IMR-90 (cell line): ENCODE data around the gene CCDC141. TPM values are rescaled to one million over a fixed set of nuclear protein-coding genes. Genes with fewer than 3 reads are reported as not detected.

Experiments used
- ATAC-seq: fragments of 200-7000 bp; cut with Tn5 transposase; 2 replicates; pipeline ENCODE4 v1.9.1; 2020; ENCODE audit warnings: low read depth, mild to moderate bottlenecking, moderate library complexity
- BruUV-seq: library from RNA; stranded (reverse); fragments of 400-500 nt; replicated peaks from 2 replicates; lab custom pipeline; 2021; lab: Mats Ljungman, UMichigan
- CTCF ChIA-PET: fragments of 300-600 bp; formaldehyde crosslinking; extraction: SDS; loops from one replicate; lab custom pipeline; 2021; ENCODE audit warnings: antibody characterized with exemption; lab: Yijun Ruan, JAX
- POLR2A ChIA-PET: fragments of 300-600 bp; sonication (Branson Sonifier 250); formaldehyde crosslinking; loops from one replicate; lab custom pipeline; 2022; ENCODE audit warnings: antibody characterized with exemption; ENCODE audit not compliant: unreplicated experiment; lab: Charles Lee
- DNase-seq: peaks from one replicate; pipeline ENCODE4 v3.0.0; 2013
- H2AFZ ChIP-seq: replicated peaks from 2 replicates; pipeline ENCODE3; 2013; ENCODE audit warnings: low read length, mild to moderate bottlenecking; ENCODE audit not compliant: poor library complexity
- H2AK5ac ChIP-seq: 2 replicates; pipeline ENCODE4 v1.6.1; 2013; ENCODE audit warnings: low read depth, low read length, inconsistent platforms
- H2AK9ac ChIP-seq: replicated peaks from 2 replicates; pipeline ENCODE3; 2013; ENCODE audit warnings: mild to moderate bottlenecking, low read depth, low read length, moderate library complexity; ENCODE audit not compliant: poor library complexity
- H2BK120ac ChIP-seq: 2 replicates; pipeline ENCODE4 v1.6.1; 2013; ENCODE audit warnings: low read depth, low read length, inconsistent platforms
- H2BK15ac ChIP-seq: 3 replicates; pipeline ENCODE4 v1.6.1; 2013; ENCODE audit warnings: low read depth, low read length, inconsistent platforms
- H2BK20ac ChIP-seq: 2 replicates; pipeline ENCODE4 v1.6.1; 2013; ENCODE audit warnings: low read depth, mild to moderate bottlenecking, inconsistent platforms, low read length, moderate library complexity
- H2BK5ac ChIP-seq: 2 replicates; pipeline ENCODE4 v1.6.1; 2013; ENCODE audit warnings: mild to moderate bottlenecking, low read depth, low read length, inconsistent platforms; ENCODE audit not compliant: poor library complexity, severe bottlenecking
- H3K14ac ChIP-seq: replicated peaks from 2 replicates; pipeline ENCODE4 v1.6.1; 2013; ENCODE audit warnings: low read depth, low read length, inconsistent platforms
- H3K18ac ChIP-seq: 2 replicates; pipeline ENCODE4 v1.6.1; 2013; ENCODE audit warnings: low read depth, low read length, control low read depth
- H3K23ac ChIP-seq: 2 replicates; pipeline ENCODE4 v1.6.1; 2013; ENCODE audit warnings: low read depth, low read length, inconsistent platforms
- H3K27ac ChIP-seq: 2 replicates; pipeline ENCODE4 v1.5.1; 2013; ENCODE audit warnings: mild to moderate bottlenecking, control low read depth, low read length; ENCODE audit not compliant: insufficient read depth
- H3K27me3 ChIP-seq: 2 replicates; pipeline ENCODE4 v1.6.1; 2013; ENCODE audit warnings: low read length; ENCODE audit not compliant: control insufficient read depth, insufficient read depth
- H3K36me3 ChIP-seq: 2 replicates; pipeline ENCODE4 v1.6.1; 2013; ENCODE audit warnings: low read length, mixed read lengths; ENCODE audit not compliant: control insufficient read depth, insufficient read depth
- H3K4ac ChIP-seq: 2 replicates; pipeline ENCODE4 v1.6.1; 2013; ENCODE audit warnings: low read depth, low read length, inconsistent platforms
- H3K4me1 ChIP-seq: 2 replicates; pipeline ENCODE4 v1.6.1; 2013; ENCODE audit warnings: low read length, mixed read lengths; ENCODE audit not compliant: control insufficient read depth, insufficient read depth
- H3K4me2 ChIP-seq: 2 replicates; pipeline ENCODE4 v1.6.1; 2013; ENCODE audit warnings: low read depth, mild to moderate bottlenecking, control low read depth, low read length, moderate library complexity
- H3K4me3 ChIP-seq: 2 replicates; pipeline ENCODE4 v1.5.1; 2013; ENCODE audit warnings: low read depth, mild to moderate bottlenecking, control low read depth, low read length, moderate library complexity; ENCODE audit not compliant: insufficient read depth
- H3K56ac ChIP-seq: 2 replicates; pipeline ENCODE4 v1.6.1; 2013; ENCODE audit warnings: low read length, inconsistent platforms; ENCODE audit not compliant: insufficient read depth; ENCODE audit errors: extremely low read depth
- H3K79me1 ChIP-seq, 2 experiments: 2 replicates each; pipeline ENCODE4 v1.6.1; 2013; ENCODE audit warnings: low read length in 2 of 2, inconsistent platforms in 1 of 2, low read depth in 1 of 2
- H3K9ac ChIP-seq: 2 replicates; pipeline ENCODE4 v1.6.1; 2013; ENCODE audit warnings: low read depth, low read length, control low read depth
- H3K9me1 ChIP-seq: 2 replicates; pipeline ENCODE4 v1.6.1; 2013; ENCODE audit warnings: low read length, inconsistent platforms; ENCODE audit not compliant: insufficient read depth
- H3K9me3 ChIP-seq: 2 replicates; pipeline ENCODE4 v1.6.1; 2013; ENCODE audit warnings: low read length; ENCODE audit not compliant: control insufficient read depth, insufficient read depth
- H4K20me1 ChIP-seq: 2 replicates; pipeline ENCODE4 v1.6.1; 2013; ENCODE audit warnings: low read length, inconsistent platforms; ENCODE audit not compliant: insufficient read depth
- H4K5ac ChIP-seq: 2 replicates; pipeline ENCODE4 v1.6.1; 2013; ENCODE audit warnings: mild to moderate bottlenecking, low read depth, low read length, control low read depth
- H4K8ac ChIP-seq, 2 experiments: 2 replicates each; pipeline ENCODE4 v1.6.1; 2013; ENCODE audit warnings: low read depth in 2 of 2, low read length in 2 of 2, control low read depth in 1 of 2, inconsistent platforms in 1 of 2
- H4K91ac ChIP-seq: 2 replicates; pipeline ENCODE4 v1.6.1; 2013; ENCODE audit warnings: low read depth, low read length, inconsistent platforms; ENCODE audit not compliant: insufficient read depth
- BHLHE40 ChIP-seq: fragments of 150-350 bp; IDR thresholded peaks from 2 replicates; pipeline ENCODE4 v1.6.1; 2016; ENCODE audit warnings: mild to moderate bottlenecking, low read depth, low read length
- ELK1 ChIP-seq: fragments of 150-350 bp; IDR thresholded peaks from 2 replicates; pipeline ENCODE4 v1.6.1; 2016; ENCODE audit warnings: low read depth, mild to moderate bottlenecking, low read length, moderate library complexity, borderline replicate concordance
- MAZ ChIP-seq: IDR thresholded peaks from 2 replicates; pipeline ENCODE4 v1.6.1; 2012; ENCODE audit warnings: low read depth, mild to moderate bottlenecking, low read length, improper control_type of control experiment, moderate library complexity, borderline replicate concordance
- MXI1 ChIP-seq: IDR thresholded peaks from 2 replicates; pipeline ENCODE4 v1.6.1; 2012; ENCODE audit warnings: low read depth, mild to moderate bottlenecking, low read length, moderate library complexity, borderline replicate concordance
- NFE2L2 ChIP-seq: fragments of 150-350 bp; IDR thresholded peaks from 2 replicates; pipeline ENCODE4 v1.6.1; 2016; ENCODE audit warnings: low read depth, mild to moderate bottlenecking, low read length
- RAD21 ChIP-seq: IDR thresholded peaks from 2 replicates; pipeline ENCODE4 v1.6.1; 2012; ENCODE audit warnings: low read length, improper control_type of control experiment
- RFX5 ChIP-seq: IDR thresholded peaks from 2 replicates; pipeline ENCODE4 v1.8.0; 2012; ENCODE audit warnings: low read depth, mild to moderate bottlenecking, low read length, moderate library complexity
- dilution Hi-C: fragments of 300-500 bp; cut with HindIII; formaldehyde crosslinking; loops from one replicate; pipeline ENCODE4 v1.14.3; 2018; ENCODE audit warnings: low sequenced_read_pairs; ENCODE audit not compliant: unreplicated experiment
- in situ Hi-C: fragments of 300-500 bp; cut with MboI; formaldehyde crosslinking; loops from 3 replicates; pipeline ENCODE4 v1.14.3; 2019; ENCODE audit warnings: low sequenced_read_pairs, inconsistent platforms, mixed read lengths
- intact Hi-C: fragments of 100-400 bp; cut with micrococcal nuclease; formaldehyde crosslinking; loops from 2 replicates; pipeline ENCODE4 v1.10.0; 2022
- polyA plus RNA-seq, 3 experiments: library from polyadenylated mRNA; depleted of rRNA; stranded (reverse); fragments of >200 nt; gene quantifications; 2 replicates each; pipeline ENCODE4 v1.2.3, GENCODE V29; 2012; ENCODE audit warnings: low replicate concordance in 1 of 3
- total RNA-seq: library from RNA; depleted of rRNA; stranded (reverse); fragments of >200 nt; gene quantifications from 2 replicates; pipeline ENCODE4 v1.2.3, GENCODE V29; 2012

The CCDC141 gene
- total and polyA plus RNA-seq, 2 of the 4 experiments (the other 2 are of a cell fraction), result not detected

GRCh38 chr2:178899656-178900055, 150.3 kb downstream of the CCDC141 start:
- no peak overlapping the region for H2BK120ac ChIP-seq
- H3K27me3 ChIP-seq, result no peaks in the 10 kb centered on the region
- H3K79me1 ChIP-seq, result no peaks in the 10 kb centered on the region
- no peak overlapping the region for H3K9ac ChIP-seq
- no peak for ATAC-seq
- H4K5ac ChIP-seq, result no peak overlapping the region
- no peak overlapping the region for H4K8ac ChIP-seq
- no peaks in the 10 kb centered on the region for H3K4me1 ChIP-seq
- no peak overlapping the region for H3K4me2 ChIP-seq
- no peak overlapping the region for H3K56ac ChIP-seq
- intact Hi-C loops (no loop called here), in situ Hi-C loops (no loop called here), dilution Hi-C loops (no loop called here)
- POLR2A ChIA-PET, result no interaction called here
- H3K18ac ChIP-seq, result no peak overlapping the region
- H4K20me1 ChIP-seq, result no peaks in the 10 kb centered on the region
- no peak overlapping the region for H3K14ac ChIP-seq
- no peak overlapping the region for H4K91ac ChIP-seq
- H2AK9ac ChIP-seq, result no peak overlapping the region
- H2AFZ ChIP-seq, result no peak overlapping the region
- TF ChIP-seq ELK1 (no peak), BHLHE40 (no peak), RAD21 (no peak), MAZ (no peak), NFE2L2 (no peak), MXI1 (no peak), RFX5 (no peak)
- no peak overlapping the region for H3K4me3 ChIP-seq
- H3K9me3 ChIP-seq, result no peaks in the 10 kb centered on the region
- no peak overlapping the region for H3K27ac ChIP-seq
- H3K23ac ChIP-seq, result no peak overlapping the region
- no peaks in the 10 kb centered on the region for H3K9me1 ChIP-seq
- no peak overlapping the region for H2AK5ac ChIP-seq
- no peaks in the 10 kb centered on the region for H3K36me3 ChIP-seq
- no peak overlapping the region for H2BK5ac ChIP-seq
- DNase-seq, result no peak
- BruUV-seq, result no TSS peak
- H2BK15ac ChIP-seq, result no peak overlapping the region
- H2BK20ac ChIP-seq, result no peak overlapping the region
- no peak overlapping the region for H3K4ac ChIP-seq
- CTCF ChIA-PET, result no interaction called here
